Astrocyte (in vitro differentiated cells and primary cell): ENCODE data around the gene EXOC6. TPM values are rescaled to one million over a fixed set of nuclear protein-coding genes. Genes with fewer than 3 reads are reported as not detected.

Experiments
- DNase-seq: peaks from one replicate; pipeline ENCODE4 v3.0.0-alpha.2; 2010; ENCODE audit warnings: low read depth
- FAIRE-seq: peaks from 2 replicates; lab custom pipeline; 2011; peaks lifted over from hg19 to GRCh38; lab: Jason Lieb, UNC
- H2AFZ ChIP-seq: 2 replicates; pipeline ENCODE4 v1.6.0; 2012; ENCODE audit warnings: low read depth, low read length, inconsistent platforms
- H3K27ac ChIP-seq: 2 replicates; pipeline ENCODE4 v1.5.1; 2011; ENCODE audit warnings: low read depth, low read length, inconsistent platforms
- H3K27me3 ChIP-seq: 2 replicates; pipeline ENCODE4 v1.6.0; 2011; ENCODE audit warnings: low read length, inconsistent platforms; ENCODE audit not compliant: insufficient read depth
- H3K36me3 ChIP-seq: 2 replicates; pipeline ENCODE4 v1.5.1; 2011; ENCODE audit warnings: low read length, inconsistent platforms; ENCODE audit not compliant: insufficient read depth
- H3K4me1 ChIP-seq: 2 replicates; pipeline ENCODE4 v1.5.1; 2011; ENCODE audit warnings: low read length, inconsistent platforms; ENCODE audit not compliant: insufficient read depth
- H3K4me2 ChIP-seq: 2 replicates; pipeline ENCODE4 v1.6.0; 2012; ENCODE audit warnings: low read length, inconsistent platforms
- H3K4me3 ChIP-seq: 2 replicates; pipeline ENCODE4 v1.5.1; 2011; ENCODE audit warnings: low read depth, mild to moderate bottlenecking, low read length, inconsistent platforms; ENCODE audit not compliant: insufficient read depth
- H3K79me2 ChIP-seq: 2 replicates; pipeline ENCODE4 v1.6.0; 2012; ENCODE audit warnings: mild to moderate bottlenecking, low read length, inconsistent platforms; ENCODE audit not compliant: insufficient read depth
- H3K9ac ChIP-seq: 2 replicates; pipeline ENCODE4 v1.6.0; 2012; ENCODE audit warnings: mild to moderate bottlenecking, low read length, inconsistent platforms
- H3K9me3 ChIP-seq: 2 replicates; pipeline ENCODE4 v1.5.1; 2012; ENCODE audit warnings: low read depth, mild to moderate bottlenecking, low read length, inconsistent platforms; ENCODE audit not compliant: insufficient read depth
- H4K20me1 ChIP-seq: 2 replicates; pipeline ENCODE4 v1.6.0; 2012; ENCODE audit warnings: low read length, inconsistent platforms; ENCODE audit not compliant: insufficient read depth
- H3K27ac Mint-ChIP-seq: one replicate; pipeline ENCODE4 v1.8.0; 2021; ENCODE audit warnings: mild to moderate bottlenecking, mixed read lengths; ENCODE audit not compliant: unreplicated experiment
- H3K27me3 Mint-ChIP-seq: one replicate; pipeline ENCODE4 v1.8.0; 2021; ENCODE audit warnings: low read depth, mixed read lengths; ENCODE audit not compliant: unreplicated experiment
- H3K36me3 Mint-ChIP-seq: one replicate; pipeline ENCODE4 v1.8.0; 2021; ENCODE audit warnings: low read depth, mixed read lengths; ENCODE audit not compliant: unreplicated experiment
- H3K4me1 Mint-ChIP-seq: one replicate; pipeline ENCODE4 v1.8.0; 2021; ENCODE audit warnings: low read depth, mixed read lengths; ENCODE audit not compliant: unreplicated experiment
- H3K4me3 Mint-ChIP-seq: one replicate; pipeline ENCODE4 v1.8.0; 2021; ENCODE audit warnings: mild to moderate bottlenecking, moderate library complexity, mixed read lengths; ENCODE audit not compliant: unreplicated experiment
- H3K9me3 Mint-ChIP-seq: one replicate; pipeline ENCODE4 v1.8.0; 2021; ENCODE audit warnings: mild to moderate bottlenecking, mixed read lengths; ENCODE audit not compliant: unreplicated experiment
- CTCF ChIP-seq: IDR thresholded peaks from 2 replicates; pipeline ENCODE4 v1.5.1; 2011; ENCODE audit warnings: low read depth, mild to moderate bottlenecking, inconsistent platforms, low read length, moderate library complexity; ENCODE audit not compliant: insufficient read depth
- EZH2 ChIP-seq: IDR thresholded peaks from 2 replicates; pipeline ENCODE4 v1.6.1; 2012; ENCODE audit warnings: mild to moderate bottlenecking, low read length, inconsistent platforms; ENCODE audit not compliant: insufficient read depth
- total RNA-seq: library from RNA; stranded (reverse); gene quantifications from 2 replicates; pipeline ENCODE4 v1.2.1, GENCODE V29; 2021

The EXOC6 gene
- total RNA-seq, 1 donor from 2014 or later: 4.9 TPM

GRCh38 chr10:93062514-93063143, 214.3 kb downstream of the EXOC6 start:
- no peaks in the 10 kb centered on the region for H3K79me2 ChIP-seq
- peak overlapping the region; percentile 41 for H3K4me3 Mint-ChIP-seq
- FAIRE-seq: no peak
- no peak overlapping the region for H3K9ac ChIP-seq
- peak overlapping the region; percentile 54 for H2AFZ ChIP-seq
- TF ChIP-seq EZH2 (no peak), CTCF (peak; percentile 16)
- H3K9me3 ChIP-seq: peaks cover 5% of the 10 kb centered on the region
- no peaks in the 10 kb centered on the region for H3K36me3 ChIP-seq
- peaks cover 75% of the 10 kb centered on the region for H3K27me3 ChIP-seq
- DNase-seq: peak; percentile 28
- no peaks in the 10 kb centered on the region for H3K4me1 Mint-ChIP-seq
- no peaks in the 10 kb centered on the region for H4K20me1 ChIP-seq
- peaks cover 18% of the 10 kb centered on the region for H3K4me1 ChIP-seq
- H3K4me3 ChIP-seq: peak overlapping the region; percentile 29
- H3K27ac Mint-ChIP-seq: no peak overlapping the region
- H3K27me3 Mint-ChIP-seq: peaks cover 75% of the 10 kb centered on the region
- no peak overlapping the region for H3K27ac ChIP-seq
- H3K4me2 ChIP-seq: peak overlapping the region; percentile 80
- peaks cover 26% of the 10 kb centered on the region for H3K9me3 Mint-ChIP-seq
- no peaks in the 10 kb centered on the region for H3K36me3 Mint-ChIP-seq

- Histone ChIP-seq H4K20me1 (no peaks in the 10 kb centered on the region), H3K4me3 (no peak overlapping the region), H3K9me3 (peaks cover 5% of the 10 kb centered on the region), H3K9ac (no peak overlapping the region), H3K4me2 (peak overlapping the region; percentile 80), H3K27me3 (peaks cover 82% of the 10 kb centered on the region), H3K36me3 (no peaks in the 10 kb centered on the region), H3K27ac (no peak overlapping the region), H3K4me1 (peaks cover 19% of the 10 kb centered on the region), H3K79me2 (no peaks in the 10 kb centered on the region), H2AFZ (no peak overlapping the region)
- no peak overlapping the region for H3K4me3 Mint-ChIP-seq
- peak; percentile 64 for TF ChIP-seq EZH2
- no peak for TF ChIP-seq CTCF
- H3K4me1 Mint-ChIP-seq: no peaks in the 10 kb centered on the region
- peaks cover 82% of the 10 kb centered on the region for H3K27me3 Mint-ChIP-seq
- peak overlapping the region; percentile 81 for H3K27ac Mint-ChIP-seq
- no peak for FAIRE-seq
- peaks cover 26% of the 10 kb centered on the region for H3K9me3 Mint-ChIP-seq
- no peak for DNase-seq
- H3K36me3 Mint-ChIP-seq: no peaks in the 10 kb centered on the region
Observed at GRCh38 chr10:93063144-93063976, 215.0 kb downstream of the EXOC6 start.
